Stimulated activated CD8-positive, alpha-beta memory T cell treated with anti-CD3 and anti-CD28 coated beads, Interleukin-15, amount 100 ng/mL, for 48 hours (primary cell): ENCODE data around the gene CCR7.
"Not testable (repeated sequence)": the region's sequence is repeated elsewhere in the genome, so short reads cannot be mapped to it uniquely, and the experiment has no call there.

Experiments
- DNase-seq, 2 donors: peaks; one replicate each; pipeline ENCODE4 v3.0.0-alpha.2; 2020; ENCODE audit warnings: low read depth in 2 of 2

Gene CCR7

GRCh38 chr17:40597556-40598300 lies 32.5 kb upstream of the CCR7 start:
- DNase-seq, result no peak

- DNase-seq, result no peak
Observed at GRCh38 chr17:40597156-40597555, 31.9 kb upstream of the CCR7 start.

GRCh38 chr17:40596261-40596919 lies 31.1 kb upstream of the CCR7 start:
- no peak for DNase-seq

GRCh38 chr17:40590742-40591141 lies 25.5 kb upstream of the CCR7 start:
- DNase-seq, result no peak

- DNase-seq, result no peak
Observed at GRCh38 chr17:40588552-40588951, 23.3 kb upstream of the CCR7 start.

- not testable (repeated sequence) for DNase-seq
Observed at GRCh38 chr17:40586264-40586663, 21.0 kb upstream of the CCR7 start.

GRCh38 chr17:40584950-40585349 lies 19.7 kb upstream of the CCR7 start:
- not testable (repeated sequence) for DNase-seq

- peak in 1 of 2 donors; percentile 48 for DNase-seq
Observed at GRCh38 chr17:40582328-40582901, 17.1 kb upstream of the CCR7 start.

- no peak for DNase-seq
Observed at GRCh38 chr17:40580140-40580539, 14.9 kb upstream of the CCR7 start.

- no peak for DNase-seq
Observed at GRCh38 chr17:40579471-40579870, 14.2 kb upstream of the CCR7 start.

GRCh38 chr17:40577611-40578065 lies 12.4 kb upstream of the CCR7 start:
- no peak for DNase-seq

- no peak for DNase-seq
Observed at GRCh38 chr17:40576113-40576740, 11.0 kb upstream of the CCR7 start.

- no peak for DNase-seq
Observed at GRCh38 chr17:40574292-40574691, 9.0 kb upstream of the CCR7 start.

GRCh38 chr17:40572245-40572993 lies 7.1 kb upstream of the CCR7 start:
- DNase-seq, result not testable (repeated sequence)

GRCh38 chr17:40568074-40568836 lies 3.0 kb upstream of the CCR7 start:
- DNase-seq, result no peak

GRCh38 chr17:40567377-40567776 lies 2.1 kb upstream of the CCR7 start:
- no peak for DNase-seq

- DNase-seq, result no peak
Observed at GRCh38 chr17:40565769-40566409, 617 bp upstream of the CCR7 start.

GRCh38 chr17:40564195-40564882 lies 933 bp downstream of the CCR7 start:
- no peak for DNase-seq

- DNase-seq, result peak; percentile 68 to 77
Observed at GRCh38 chr17:40563220-40564052, 1.8 kb downstream of the CCR7 start.
